ENCODE measurements around the gene NME3. TPM values are rescaled to one million over a fixed set of nuclear protein-coding genes. Genes with fewer than 3 reads are reported as not detected.
A peak's percentile ranks its signal among the peaks of the same experiment; 100 is the strongest.

The NME3 gene
- total and polyA plus RNA-seq, 2 of the 13 experiments (the other 11 are each of a cell fraction or from before 2014, with no cell fraction given) = 10.4 to 15.9 TPM

- TF ChIP-seq ZBTB49 (CRISPR knock-in tag; IDR thresholded peaks at IDR 0.05; ENCODE audit: borderline replicate concordance) (no peak), POLR2G (IDR thresholded peaks at IDR 0.05; ENCODE audit: low read depth, low read length) (peak; percentile 41; the same call in 1 of the 2 replicates), IRF2 (CRISPR knock-in tag; IDR thresholded peaks at IDR 0.05) (no peak), SETDB1 (CRISPR knock-in tag; IDR thresholded peaks at IDR 0.05; ENCODE audit: borderline replicate concordance) (no peak), ATF1 (CRISPR knock-in tag; IDR thresholded peaks at IDR 0.05) (no peak), PCBP1 (IDR thresholded peaks at IDR 0.05; ENCODE audit: borderline replicate concordance, low read depth, low read length) (no peak), POLR2AphosphoS5 (IDR thresholded peaks at IDR 0.05; ENCODE audit: low read depth, low read length) (0 out of 2 replicates have a peak, but pooled peaks have one; percentile 16), HNF4G (IDR thresholded peaks at IDR 0.05; ENCODE audit: borderline replicate concordance, low read depth, low read length) (no peak), HNF4G (CRISPR knock-in tag; IDR thresholded peaks at IDR 0.05; ENCODE audit: borderline replicate concordance, low read depth) (no peak), SKIL (CRISPR knock-in tag; IDR thresholded peaks at IDR 0.05; ENCODE audit: borderline replicate concordance) (no peak), MBNL3 (CRISPR knock-in tag; conservative IDR thresholded peaks at IDR 0.05) (no peak), KLF9 (CRISPR knock-in tag; IDR thresholded peaks at IDR 0.05; ENCODE audit: low read depth) (no peak), PATZ1 (CRISPR knock-in tag; IDR thresholded peaks at IDR 0.05) (peak; percentile 47), ZNF580 (CRISPR knock-in tag; IDR thresholded peaks at IDR 0.05; ENCODE audit: borderline replicate concordance, low read depth) (no peak), POLR2A (IDR thresholded peaks at IDR 0.05; ENCODE audit: insufficient read depth in 1 of 2, low read depth in 2 of 2, low read length in 2 of 2) (peak in 1 of 2 experiments; percentile 38; a peak in 1 of 4 replicates), NCOR1 (IDR thresholded peaks at IDR 0.05; ENCODE audit: borderline replicate concordance, low read length) (no peak), POLR2AphosphoS2 (IDR thresholded peaks at IDR 0.05; ENCODE audit: low read depth, low read length) (no peak), PHF5A (CRISPR knock-in tag; IDR thresholded peaks at IDR 0.05; ENCODE audit: low read depth, unreplicated experiment) (no peak), CCDC6 (CRISPR knock-in tag; IDR thresholded peaks at IDR 0.05) (no peak), MTA1 (CRISPR knock-in tag; IDR thresholded peaks at IDR 0.05; ENCODE audit: borderline replicate concordance) (no peak), ZNF180 (CRISPR knock-in tag; IDR thresholded peaks at IDR 0.05; ENCODE audit: borderline replicate concordance, low read depth) (no peak), NRL (CRISPR knock-in tag; IDR thresholded peaks at IDR 0.05; ENCODE audit: borderline replicate concordance) (no peak), PPARG (CRISPR knock-in tag; conservative IDR thresholded peaks at IDR 0.05) (no peak)
These were observed at the start of gene NME3 (continued) for GRCh38 chr16:1771188-1771863.

All from HepG2 (cell line).